ENCODE results near the gene SBK3.

The SBK3 gene

DNA sequence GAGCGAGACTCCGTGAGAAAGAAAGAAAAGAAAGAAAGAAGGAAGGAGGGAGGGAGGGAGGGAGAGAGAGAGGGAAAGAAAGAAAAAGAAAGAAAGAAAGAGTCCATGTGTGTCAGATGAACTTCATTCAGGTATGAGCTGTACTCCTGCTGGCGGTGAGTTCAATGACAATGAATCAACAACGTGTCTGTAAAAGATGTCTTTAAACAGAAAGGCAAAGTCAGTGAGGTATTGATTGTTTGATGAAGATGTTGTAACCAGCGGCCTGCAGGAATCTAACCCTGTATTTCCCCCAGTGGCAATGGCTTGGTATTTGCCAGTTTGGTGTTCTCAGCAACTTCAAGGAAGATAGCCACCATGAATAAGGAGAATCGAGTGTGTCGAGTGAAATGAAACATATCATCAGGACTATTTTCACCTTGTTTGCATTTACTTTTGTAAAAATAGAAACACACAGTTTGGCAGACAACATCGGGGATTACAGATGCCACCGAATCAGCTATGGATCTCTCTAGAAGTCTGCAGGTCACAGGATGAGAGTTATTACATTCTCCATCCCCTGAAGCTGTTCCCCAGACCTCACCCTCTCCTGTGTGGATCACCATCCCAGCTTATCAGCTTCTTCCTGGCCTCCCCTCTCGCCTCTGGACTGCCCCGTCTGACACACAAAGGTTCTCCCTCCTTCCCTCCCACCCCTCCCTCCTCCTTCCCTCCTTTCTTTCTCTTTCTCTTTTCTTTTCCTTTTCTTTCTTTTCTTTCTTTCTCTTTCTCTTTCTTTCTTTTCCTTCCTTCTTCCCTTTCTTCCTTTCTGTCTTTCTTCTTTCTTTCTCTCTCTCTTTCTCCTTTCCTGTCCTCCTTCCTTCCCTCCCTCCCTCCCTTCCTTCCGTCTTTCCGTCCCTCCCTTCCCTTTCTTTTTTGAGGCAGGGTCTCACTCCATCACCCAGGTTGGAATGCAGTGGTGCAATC lies 8.2 kb upstream of the SBK3 start:
- no peaks in the 10 kb centered on the region for H3K36me3 ChIP-seq
- peaks cover 14% of the 10 kb centered on the region for H3K27me3 ChIP-seq
- H3K9me3 ChIP-seq: no peaks in the 10 kb centered on the region
- H3K4me3 ChIP-seq (ENCODE audit: low read depth in 1 of 2, low read length in 1 of 2): no peak overlapping the region
- no peak overlapping the region for H3K27ac ChIP-seq
- H3K4me1 ChIP-seq (ENCODE audit: control insufficient read depth in 1 of 2, insufficient read depth in 1 of 2, low read depth in 1 of 2, low read length in 1 of 2): no peaks in the 10 kb centered on the region
- TF ChIP-seq, protein P1, sequence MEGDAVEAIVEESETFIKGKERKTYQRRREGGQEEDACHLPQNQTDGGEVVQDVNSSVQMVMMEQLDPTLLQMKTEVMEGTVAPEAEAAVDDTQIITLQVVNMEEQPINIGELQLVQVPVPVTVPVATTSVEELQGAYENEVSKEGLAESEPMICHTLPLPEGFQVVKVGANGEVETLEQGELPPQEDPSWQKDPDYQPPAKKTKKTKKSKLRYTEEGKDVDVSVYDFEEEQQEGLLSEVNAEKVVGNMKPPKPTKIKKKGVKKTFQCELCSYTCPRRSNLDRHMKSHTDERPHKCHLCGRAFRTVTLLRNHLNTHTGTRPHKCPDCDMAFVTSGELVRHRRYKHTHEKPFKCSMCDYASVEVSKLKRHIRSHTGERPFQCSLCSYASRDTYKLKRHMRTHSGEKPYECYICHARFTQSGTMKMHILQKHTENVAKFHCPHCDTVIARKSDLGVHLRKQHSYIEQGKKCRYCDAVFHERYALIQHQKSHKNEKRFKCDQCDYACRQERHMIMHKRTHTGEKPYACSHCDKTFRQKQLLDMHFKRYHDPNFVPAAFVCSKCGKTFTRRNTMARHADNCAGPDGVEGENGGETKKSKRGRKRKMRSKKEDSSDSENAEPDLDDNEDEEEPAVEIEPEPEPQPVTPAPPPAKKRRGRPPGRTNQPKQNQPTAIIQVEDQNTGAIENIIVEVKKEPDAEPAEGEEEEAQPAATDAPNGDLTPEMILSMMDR (IDR thresholded peaks at IDR 0.05): no peak

DNA sequence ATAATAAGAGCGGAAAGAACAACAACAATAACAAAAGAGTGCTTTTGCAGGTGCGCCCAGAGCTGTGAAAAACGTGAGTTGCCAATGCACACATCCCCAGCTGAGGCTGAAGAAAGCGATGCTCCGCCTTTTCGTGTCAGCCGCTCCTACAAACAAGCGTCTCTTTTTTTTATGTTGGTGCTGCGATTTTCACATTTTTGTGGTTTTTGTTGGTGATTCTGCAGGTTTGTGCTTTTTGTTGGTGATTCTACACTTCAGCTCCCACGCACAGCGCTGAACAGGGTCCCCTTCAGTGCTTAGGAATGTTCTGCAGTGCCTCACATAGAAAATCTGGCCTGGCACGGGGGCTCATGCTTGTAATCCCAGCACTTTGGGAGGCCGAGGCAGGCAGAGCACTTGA lies 7.3 kb upstream of the SBK3 start:
- Histone ChIP-seq H3K36me3 (no peaks in the 10 kb centered on the region), H3K27ac (no peak overlapping the region), H3K4me3 (ENCODE audit: low read depth in 1 of 2, low read length in 1 of 2) (no peak overlapping the region), H3K4me1 (ENCODE audit: control insufficient read depth in 1 of 2, insufficient read depth in 1 of 2, low read depth in 1 of 2, low read length in 1 of 2) (no peaks in the 10 kb centered on the region), H3K9me3 (no peaks in the 10 kb centered on the region), H3K27me3 (peaks cover 23% of the 10 kb centered on the region)
- TF ChIP-seq, protein P1 (IDR thresholded peaks at IDR 0.05): no peak

DNA sequence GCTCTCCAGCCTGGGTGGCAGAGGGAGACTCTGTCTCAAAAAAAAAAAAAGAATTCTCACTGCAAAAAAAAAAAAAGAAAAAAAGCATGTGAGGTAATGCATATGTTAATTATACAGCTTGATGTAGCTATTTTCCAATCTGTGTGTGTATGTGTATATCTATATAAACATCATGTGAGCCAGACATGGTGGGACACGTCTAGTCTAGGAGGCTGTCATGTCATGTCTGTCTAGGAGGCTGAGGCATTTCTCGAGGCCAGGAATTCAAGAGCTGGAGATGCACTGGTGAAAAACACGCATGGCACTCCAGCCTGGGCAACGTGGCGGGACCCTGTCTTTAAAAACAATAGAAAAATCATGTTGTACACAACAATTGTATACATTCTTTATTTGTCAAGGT lies 6.9 kb upstream of the SBK3 start:
- H3K27me3 ChIP-seq: peaks cover 27% of the 10 kb centered on the region
- H3K4me1 ChIP-seq (ENCODE audit: control insufficient read depth in 1 of 2, insufficient read depth in 1 of 2, low read depth in 1 of 2, low read length in 1 of 2): no peaks in the 10 kb centered on the region
- TF ChIP-seq, protein P1 (IDR thresholded peaks at IDR 0.05): no peak
- H3K27ac ChIP-seq: no peak overlapping the region
- H3K4me3 ChIP-seq (ENCODE audit: low read depth in 1 of 2, low read length in 1 of 2): no peak overlapping the region
- no peaks in the 10 kb centered on the region for H3K36me3 ChIP-seq
- H3K9me3 ChIP-seq: no peaks in the 10 kb centered on the region

DNA sequence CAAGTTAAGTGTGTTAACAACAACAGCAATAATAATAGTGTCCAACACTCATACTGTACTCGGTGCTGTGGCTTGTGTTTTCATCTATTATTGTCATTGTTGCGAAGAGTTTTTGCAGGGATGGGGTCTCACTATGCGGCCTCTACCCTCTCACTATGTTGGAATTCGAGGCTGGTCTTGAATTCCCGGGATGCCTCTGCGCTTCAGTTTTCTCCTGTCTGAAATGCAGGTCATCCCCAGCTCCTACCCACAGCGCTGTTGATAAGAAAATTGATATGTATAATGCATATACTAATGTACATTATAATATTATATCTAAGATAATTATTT lies 4.9 kb upstream of the SBK3 start:
- peaks cover 40% of the 10 kb centered on the region for H3K27me3 ChIP-seq
- H3K9me3 ChIP-seq: no peaks in the 10 kb centered on the region
- TF ChIP-seq, protein P1 (IDR thresholded peaks at IDR 0.05): no peak
- no peak overlapping the region for H3K27ac ChIP-seq
- H3K36me3 ChIP-seq: no peaks in the 10 kb centered on the region
- no peak overlapping the region for H3K4me3 ChIP-seq (ENCODE audit: low read depth in 1 of 2, low read length in 1 of 2)
- no peaks in the 10 kb centered on the region for H3K4me1 ChIP-seq (ENCODE audit: control insufficient read depth in 1 of 2, insufficient read depth in 1 of 2, low read depth in 1 of 2, low read length in 1 of 2)

DNA sequence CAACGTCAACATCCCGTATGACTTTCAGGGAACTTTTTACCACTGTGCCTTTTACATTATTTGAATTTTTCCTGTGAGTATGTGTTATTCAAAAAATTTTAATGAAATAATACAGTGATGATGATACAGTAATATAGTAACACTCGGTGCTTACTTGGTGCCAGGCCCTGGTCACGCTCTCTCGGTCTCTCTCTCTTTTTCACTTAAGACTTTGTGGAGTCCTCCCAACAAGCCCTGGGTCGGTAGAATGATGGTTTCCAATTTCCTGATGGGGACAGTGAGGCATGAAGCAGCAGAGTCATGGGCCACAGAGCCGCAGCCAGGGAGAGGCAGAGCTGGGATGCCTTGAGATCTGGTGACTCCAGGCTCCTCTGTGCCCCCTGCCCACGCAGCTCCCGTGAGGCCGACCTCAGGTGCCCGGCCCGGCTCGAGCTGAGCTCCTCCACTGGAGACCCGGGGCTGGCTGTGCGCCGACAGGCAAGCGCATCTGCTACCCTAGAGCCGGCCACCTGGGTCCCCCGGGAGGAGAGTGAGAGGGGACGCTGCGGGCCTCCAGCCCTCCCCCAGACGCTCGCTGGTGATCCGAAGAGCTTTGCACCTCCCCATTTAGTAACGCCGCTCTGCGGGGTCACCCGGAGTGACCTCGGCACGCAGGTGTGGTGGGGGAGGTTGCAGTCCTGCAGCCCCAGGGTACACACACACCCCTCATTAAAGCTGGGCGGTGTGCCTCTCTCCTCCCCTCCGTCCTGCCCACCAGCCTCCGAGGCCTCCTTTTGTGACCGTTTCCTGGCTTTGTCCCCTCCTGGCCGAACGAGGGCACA lies 4.4 kb upstream of the SBK3 start:
- TF ChIP-seq, protein P1 (IDR thresholded peaks at IDR 0.05): no peak
- H3K27ac ChIP-seq: no peak overlapping the region
- H3K4me1 ChIP-seq (ENCODE audit: control insufficient read depth in 1 of 2, insufficient read depth in 1 of 2, low read depth in 1 of 2, low read length in 1 of 2): no peaks in the 10 kb centered on the region
- H3K36me3 ChIP-seq: no peaks in the 10 kb centered on the region
- H3K9me3 ChIP-seq: no peaks in the 10 kb centered on the region
- peaks cover 40% of the 10 kb centered on the region for H3K27me3 ChIP-seq
- no peak overlapping the region for H3K4me3 ChIP-seq (ENCODE audit: low read depth in 1 of 2, low read length in 1 of 2)

Measured in neutrophil (primary cell).